Measurements from ENCODE around the gene KRI1. TPM values are rescaled to one million over a fixed set of nuclear protein-coding genes. Genes with fewer than 3 reads are reported as not detected.

Gene KRI1
- total and polyA plus RNA-seq, 2 donors (not counting 3 experiments of a cell fraction or from before 2014, with no cell fraction given): 6.7 to 25.7 TPM

DNA sequence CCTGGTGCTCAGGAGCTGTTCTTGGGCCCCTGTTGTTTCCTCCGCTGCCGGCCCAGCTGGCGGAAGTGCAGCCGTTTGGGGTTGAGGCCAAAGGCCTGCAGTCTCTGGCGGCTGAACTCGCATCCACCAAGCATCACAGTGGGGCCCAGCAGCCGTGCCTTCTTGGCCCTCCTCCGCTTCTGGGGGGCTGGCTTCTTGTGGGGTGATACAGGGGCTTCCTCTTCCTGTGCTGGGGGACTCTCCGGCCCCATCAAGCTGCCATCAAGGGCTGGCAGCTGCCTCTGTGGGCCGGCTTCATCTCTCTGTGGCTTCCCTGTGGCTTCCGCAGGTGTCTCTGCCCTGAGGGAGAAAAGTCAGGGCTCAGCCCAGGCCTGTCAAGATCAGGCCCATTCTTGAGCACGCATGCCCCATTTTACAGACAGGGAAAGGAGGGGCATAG is 11.8 kb downstream of the KRI1 start:
- Histone ChIP-seq H3K4me1 (ENCODE audit: control insufficient read depth, extremely low read depth, insufficient read depth, low read length) (no peaks in the 10 kb centered on the region), H4K20me1 (replicated peaks; ENCODE audit: control insufficient read depth, extremely low read depth, insufficient read depth, low read length) (no peaks in the 10 kb centered on the region), H3K36me3 (ENCODE audit: control insufficient read depth in 2 of 2, extremely low read depth in 1 of 2, insufficient read depth in 2 of 2, low read length in 2 of 2) (peaks cover 7 to 46% of the 10 kb centered on the region in 2 experiments), H3K4me3 (replicated peaks in 1 of 3; ENCODE audit: insufficient read depth in 1 of 3, low read depth in 1 of 3, low read length in 3 of 3) (no peak overlapping the region), H3K9me1 (replicated peaks; ENCODE audit: control insufficient read depth, extremely low read depth, insufficient read depth, low read length) (no peaks in the 10 kb centered on the region), H3K27ac (ENCODE audit: insufficient read depth, low read depth, low read length) (no peak overlapping the region), H3K4me2 (ENCODE audit: insufficient read depth, low read length) (no peak overlapping the region), H3K79me2 (ENCODE audit: control insufficient read depth, insufficient read depth, low read length) (no peaks in the 10 kb centered on the region), H3K9me3 (replicated peaks; ENCODE audit: control insufficient read depth, insufficient read depth, low read length) (no peaks in the 10 kb centered on the region), H3K9ac (replicated peaks; ENCODE audit: extremely low read depth, insufficient read depth, low read length) (no peak overlapping the region), H3K27me3 (ENCODE audit: control insufficient read depth in 2 of 2, insufficient read depth in 2 of 2, low read length in 2 of 2) (no peaks in the 10 kb centered on the region), H2AFZ (ENCODE audit: low read depth, low read length) (no peak overlapping the region)
- TF ChIP-seq, protein P1, sequence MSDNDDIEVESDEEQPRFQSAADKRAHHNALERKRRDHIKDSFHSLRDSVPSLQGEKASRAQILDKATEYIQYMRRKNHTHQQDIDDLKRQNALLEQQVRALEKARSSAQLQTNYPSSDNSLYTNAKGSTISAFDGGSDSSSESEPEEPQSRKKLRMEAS (IDR thresholded peaks at IDR 0.05; ENCODE audit: insufficient read depth, insufficient read length): no peak
- TF ChIP-seq JUN (IDR thresholded peaks at IDR 0.05; ENCODE audit: borderline replicate concordance, insufficient read depth, insufficient read length, low read depth) (no peak), EZH2 (IDR thresholded peaks at IDR 0.05; ENCODE audit: borderline replicate concordance, low read depth, low read length, severe bottlenecking) (no peak), FOS (IDR thresholded peaks at IDR 0.05; ENCODE audit: borderline replicate concordance, insufficient read depth, low read length) (no peak), GATA2 (IDR thresholded peaks at IDR 0.05; ENCODE audit: insufficient read depth, insufficient read length, low read depth, low read length) (no peak), POLR2A (IDR thresholded peaks at IDR 0.05; ENCODE audit: low read depth, low read length) (no peak), CTCF (IDR thresholded peaks at IDR 0.05; ENCODE audit: extremely low read depth in 1 of 2, insufficient read depth in 1 of 2, low read depth in 1 of 2, low read length in 2 of 2) (no peak), MYC (IDR thresholded peaks at IDR 0.05; ENCODE audit: low read depth, low read length) (no peak), POLR2AphosphoS5 (IDR thresholded peaks at IDR 0.05; ENCODE audit: insufficient read depth, low read depth, low read length) (no peak)
- intact Hi-C loops (cut with micrococcal nuclease) (no loop called here), dilution Hi-C loops (cut with MboI; ENCODE audit: extremely low pct_ligation_motif_present, low sequenced_read_pairs) (no loop called here)
- ChIA-PET CTCF (interaction anchor here (0.8 to 2.4 kb wide), 5 partner anchors 12 to 146 kb away, joined by 3 to 8 read pairs (median 3); partner anchors contain the start of genes KRI1 and S1PR5), POLR2A (no interaction called here)
- no TSS peak for BruUV-seq (replicated peaks)
- no peak for DNase-seq (ENCODE audit: low read depth, low spot score)
- no peak for FAIRE-seq
